Measurements from ENCODE around the gene CALY. TPM values are rescaled to one million over a fixed set of nuclear protein-coding genes. Genes with fewer than 3 reads are reported as not detected.
"Not testable (repeated sequence)": the region's sequence is repeated elsewhere in the genome, so short reads cannot be mapped to it uniquely, and the experiment has no call there.

The CALY gene
- total RNA-seq, 2 donors from 2014 or later, result not detected

- peak; percentile 78 for DNase-seq (ENCODE audit: low spot score)
- intact Hi-C loops (cut with DNase I), result no loop called here
These were observed 549 bp downstream of the CALY start for GRCh38 chr10:133336118-133336576.

- intact Hi-C loops (cut with DNase I), result no loop called here
- DNase-seq (ENCODE audit: low spot score), result peak; percentile 91
These were observed 1.2 kb downstream of the CALY start for GRCh38 chr10:133335246-133336117.

GRCh38 chr10:133334503-133335245 is 2.0 kb downstream of the CALY start:
- intact Hi-C loops (cut with DNase I), result no loop called here

GRCh38 chr10:133332936-133333699 is 3.6 kb downstream of the CALY start:
- peak; percentile 74 for DNase-seq (ENCODE audit: low spot score)
- intact Hi-C loops (cut with DNase I), result no loop called here

More at GRCh38 chr10:133334503-133335245, 2.0 kb downstream of the CALY start:
- peak; percentile 84 for DNase-seq (ENCODE audit: low spot score)

- DNase-seq (ENCODE audit: low spot score), result peak; percentile 95
- intact Hi-C loops (cut with DNase I), result no loop called here
These were observed 7.0 kb downstream of the CALY start for GRCh38 chr10:133329491-133330202.

GRCh38 chr10:133328358-133329343 is 8.0 kb downstream of the CALY start:
- intact Hi-C loops (cut with DNase I), result no loop called here
- DNase-seq (ENCODE audit: low spot score), result peak; percentile 72

- intact Hi-C loops (cut with DNase I), result no loop called here
- DNase-seq (ENCODE audit: low spot score), result peak; percentile 71
These were observed 8.9 kb downstream of the CALY start for GRCh38 chr10:133327651-133328357.

GRCh38 chr10:133326745-133327650 is 9.7 kb downstream of the CALY start:
- intact Hi-C loops (cut with DNase I), result no loop called here
- peak; percentile 76 for DNase-seq (ENCODE audit: low spot score)

- no peak for DNase-seq (ENCODE audit: low spot score)
- intact Hi-C loops (cut with DNase I), result no loop called here
These were observed 10.5 kb downstream of the CALY start for GRCh38 chr10:133326223-133326551.

GRCh38 chr10:133325440-133326222 is 11.1 kb downstream of the CALY start:
- intact Hi-C loops (cut with DNase I), result no loop called here
- DNase-seq (ENCODE audit: low spot score), result no peak

- no peak for DNase-seq (ENCODE audit: low spot score)
- intact Hi-C loops (cut with DNase I), result no loop called here
These were observed 11.8 kb downstream of the CALY start for GRCh38 chr10:133324857-133325260.

- DNase-seq (ENCODE audit: low spot score), result no peak
- intact Hi-C loops (cut with DNase I), result no loop called here
These were observed 12.4 kb downstream of the CALY start for GRCh38 chr10:133324198-133324792.

- intact Hi-C loops (cut with DNase I); DNase-seq (ENCODE audit: low spot score): not testable (repeated sequence)
These were observed 14.5 kb downstream of the CALY start for GRCh38 chr10:133322064-133322709.

- intact Hi-C loops (cut with DNase I), result loop anchor here in 1 of 2 donors (1.0 kb wide), 1 partner anchor 32 kb away; no protein-coding TSS in a partner anchor
- DNase-seq (ENCODE audit: low spot score), result not testable (repeated sequence)
These were observed 15.8 kb downstream of the CALY start for GRCh38 chr10:133320852-133321422.
